Mesendoderm (in vitro differentiated cells): Measurements from ENCODE around the gene RNU1-3.
"Not testable (repeated sequence)": the region's sequence is repeated elsewhere in the genome, so short reads cannot be mapped to it uniquely, and the experiment has no call there.

Source experiments
- DNase-seq: peaks from one replicate; pipeline ENCODE4 v3.0.0; 2013
- H2AK5ac ChIP-seq: 2 replicates; pipeline ENCODE4 v1.6.1; 2013; ENCODE audit warnings: low read length, inconsistent platforms
- H2BK120ac ChIP-seq: 2 replicates; pipeline ENCODE4 v1.6.1; 2013; ENCODE audit warnings: low read depth, mild to moderate bottlenecking, low read length, moderate library complexity, mixed read lengths
- H2BK15ac ChIP-seq: replicated peaks from 2 replicates; pipeline ENCODE4 v1.6.1; 2013; ENCODE audit warnings: low read depth, mild to moderate bottlenecking, moderate library complexity
- H2BK5ac ChIP-seq: 2 replicates; pipeline ENCODE4 v1.6.1; 2013; ENCODE audit warnings: low read length, inconsistent platforms
- H3K18ac ChIP-seq: 2 replicates; pipeline ENCODE4 v1.6.1; 2013; ENCODE audit warnings: mild to moderate bottlenecking, low read length, mixed read lengths
- H3K23ac ChIP-seq: one replicate; pipeline ENCODE4 v1.6.1; 2013; ENCODE audit warnings: low read length
- H3K27ac ChIP-seq: 2 replicates; pipeline ENCODE4 v1.5.1; 2013; ENCODE audit warnings: low read depth, mild to moderate bottlenecking, inconsistent platforms, low read length, moderate library complexity
- H3K27me3 ChIP-seq: 2 replicates; pipeline ENCODE4 v1.6.1; 2013; ENCODE audit warnings: low read length, control low read depth, mild to moderate bottlenecking, inconsistent platforms; ENCODE audit not compliant: insufficient read depth, poor library complexity
- H3K36me3 ChIP-seq: 2 replicates; pipeline ENCODE4 v1.6.1; 2013; ENCODE audit warnings: low read length, inconsistent platforms; ENCODE audit not compliant: control insufficient read depth, insufficient read depth
- H3K4ac ChIP-seq: one replicate; pipeline ENCODE4 v1.6.1; 2013; ENCODE audit warnings: low read depth, mild to moderate bottlenecking, low read length, moderate library complexity
- H3K4me1 ChIP-seq: 2 replicates; pipeline ENCODE4 v1.6.1; 2013; ENCODE audit warnings: low read depth, low read length, inconsistent platforms; ENCODE audit not compliant: control insufficient read depth
- H3K4me2 ChIP-seq: 2 replicates; pipeline ENCODE4 v1.6.1; 2013; ENCODE audit warnings: low read length
- H3K4me3 ChIP-seq: 2 replicates; pipeline ENCODE4 v1.5.1; 2013; ENCODE audit warnings: mild to moderate bottlenecking, low read length
- H3K56ac ChIP-seq: one replicate; pipeline ENCODE4 v1.6.1; 2013; ENCODE audit warnings: low read length
- H3K79me1 ChIP-seq: 2 replicates; pipeline ENCODE4 v1.6.1; 2013; ENCODE audit warnings: low read length, inconsistent platforms
- H3K79me2 ChIP-seq: 2 replicates; pipeline ENCODE4 v1.6.1; 2013; ENCODE audit warnings: mild to moderate bottlenecking, low read length; ENCODE audit not compliant: control insufficient read depth, insufficient read depth
- H3K9ac ChIP-seq: 2 replicates; pipeline ENCODE4 v1.6.1; 2013; ENCODE audit warnings: low read length, inconsistent platforms
- H4K5ac ChIP-seq: one replicate; pipeline ENCODE4 v1.6.1; 2013; ENCODE audit warnings: low read length
- H4K8ac ChIP-seq: one replicate; pipeline ENCODE4 v1.6.1; 2013; ENCODE audit warnings: low read depth, mild to moderate bottlenecking, control low read depth, low read length, moderate library complexity
- WGBS: extraction: QIAGEN DNeasy Blood & Tissue Kit; methylation state at CpG from one replicate; pipeline ENCODE4 v1.1.7; 2013; ENCODE audit warnings: low lambda C conversion rate, missing lambda C conversion rate; ENCODE audit not compliant: insufficient coverage; ENCODE audit errors: extremely low coverage; 5-methylcytosine and 5-hydroxymethylcytosine counted together

The RNU1-3 gene

GRCh38 chr1:16685445-16686371 is 19.0 kb upstream of the RNU1-3 start:
- H2BK15ac ChIP-seq, H4K5ac ChIP-seq, H3K4me2 ChIP-seq, H2BK120ac ChIP-seq, H3K4me1 ChIP-seq, H3K4me3 ChIP-seq, H3K56ac ChIP-seq, H3K18ac ChIP-seq, H3K79me2 ChIP-seq, H4K8ac ChIP-seq, H2AK5ac ChIP-seq, H3K36me3 ChIP-seq, H3K23ac ChIP-seq, H2BK5ac ChIP-seq, H3K27ac ChIP-seq, H3K27me3 ChIP-seq, H3K9ac ChIP-seq, H3K79me1 ChIP-seq, H3K4ac ChIP-seq: not testable (repeated sequence)
- DNase-seq = peak; percentile 16
- 100% methylated on average over 1 of the region's 37 CpGs for WGBS

- not testable (repeated sequence) for H3K23ac ChIP-seq, H3K27me3 ChIP-seq, H2BK15ac ChIP-seq, H3K4me1 ChIP-seq, H3K79me1 ChIP-seq, H3K79me2 ChIP-seq, DNase-seq, H2AK5ac ChIP-seq, H3K4me3 ChIP-seq, H3K4me2 ChIP-seq, H2BK5ac ChIP-seq, H3K9ac ChIP-seq, H2BK120ac ChIP-seq, H3K27ac ChIP-seq, H4K5ac ChIP-seq, H3K4ac ChIP-seq, H3K36me3 ChIP-seq, H3K18ac ChIP-seq, H3K56ac ChIP-seq, H4K8ac ChIP-seq
- WGBS = no CpG with 5 or more reads among the region's 4 CpGs
Measured at GRCh38 chr1:16684738-16685337, 18.1 kb upstream of the RNU1-3 start.

- H3K56ac ChIP-seq, DNase-seq, H3K4me3 ChIP-seq, H3K9ac ChIP-seq, H3K23ac ChIP-seq, H3K4me2 ChIP-seq, H3K4me1 ChIP-seq, H3K27ac ChIP-seq, H2BK15ac ChIP-seq, H3K79me1 ChIP-seq, H4K8ac ChIP-seq, H2AK5ac ChIP-seq, H3K36me3 ChIP-seq, H3K4ac ChIP-seq, H3K79me2 ChIP-seq, H2BK120ac ChIP-seq, H4K5ac ChIP-seq, H3K18ac ChIP-seq, H2BK5ac ChIP-seq, H3K27me3 ChIP-seq: not testable (repeated sequence)
- WGBS = no CpG with 5 or more reads among the region's 2 CpGs
Measured at GRCh38 chr1:16684152-16684551, 17.4 kb upstream of the RNU1-3 start.

- not testable (repeated sequence) for H4K8ac ChIP-seq, H3K79me1 ChIP-seq, H2BK120ac ChIP-seq, H3K4me2 ChIP-seq, H3K27me3 ChIP-seq, H2BK15ac ChIP-seq, H3K56ac ChIP-seq, H3K9ac ChIP-seq, H3K4me1 ChIP-seq, DNase-seq, H3K4me3 ChIP-seq, H3K4ac ChIP-seq, H2BK5ac ChIP-seq, H3K36me3 ChIP-seq, H3K27ac ChIP-seq, H3K79me2 ChIP-seq, H4K5ac ChIP-seq, H2AK5ac ChIP-seq, H3K23ac ChIP-seq, H3K18ac ChIP-seq
Measured at GRCh38 chr1:16682803-16683202, 16.1 kb upstream of the RNU1-3 start.

GRCh38 chr1:16680366-16680765 is 13.6 kb upstream of the RNU1-3 start:
- H3K18ac ChIP-seq, H3K79me2 ChIP-seq, H3K79me1 ChIP-seq, H3K27ac ChIP-seq, H3K4me3 ChIP-seq, H3K4me1 ChIP-seq, H3K23ac ChIP-seq, H3K4ac ChIP-seq, H2BK120ac ChIP-seq, DNase-seq, H4K5ac ChIP-seq, H2BK5ac ChIP-seq, H3K56ac ChIP-seq, H2AK5ac ChIP-seq, H3K9ac ChIP-seq, H4K8ac ChIP-seq, H3K36me3 ChIP-seq, H3K4me2 ChIP-seq, H3K27me3 ChIP-seq, H2BK15ac ChIP-seq: not testable (repeated sequence)
- WGBS = no CpG with 5 or more reads among the region's 29 CpGs
